ENCODE results near the gene POR. TPM values are rescaled to one million over a fixed set of nuclear protein-coding genes. Genes with fewer than 3 reads are reported as not detected.

POR gene
- total RNA-seq, 1 experiment from 2014 or later, result 205 TPM

DNA sequence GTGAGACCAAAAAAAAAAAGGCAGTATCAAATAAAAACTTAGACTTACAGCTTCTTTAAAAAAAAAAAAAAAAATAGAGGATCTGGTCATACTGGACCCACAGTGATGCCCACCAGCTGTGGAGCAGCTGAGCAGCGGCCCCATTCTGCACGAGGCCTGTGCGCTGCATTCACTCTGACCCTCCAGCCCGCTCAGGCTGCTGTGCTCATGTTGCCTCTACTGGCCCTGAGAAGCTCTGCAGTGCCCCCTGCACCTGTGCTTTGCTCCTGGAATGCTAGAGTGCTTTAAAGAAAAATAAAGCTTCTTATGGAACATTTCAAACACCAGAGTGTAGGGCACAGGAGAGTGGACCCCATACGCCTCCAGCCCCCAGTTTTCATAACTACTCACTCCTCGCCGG is 46.3 kb downstream of the POR start:
- CTCF ChIA-PET, result interaction anchor here (0.6 kb wide), 2 partner anchors 16 to 47 kb away, joined by 5 to 16 read pairs; no protein-coding TSS in a partner anchor
- H3K4me1 ChIP-seq (replicated peaks; ENCODE audit: insufficient read depth), result peaks cover 34% of the 10 kb centered on the region
- no peak overlapping the region for H3K4me3 ChIP-seq
- BruUV-seq (replicated peaks), result no TSS peak
- POLR2A ChIA-PET (ENCODE audit: unreplicated experiment), result interaction anchor here (0.6 kb wide), 1 partner anchor 52 kb away, joined by 21 read pairs; no protein-coding TSS in a partner anchor
- intact Hi-C loops (cut with micrococcal nuclease; ENCODE audit: unreplicated experiment), result no loop called here
- peaks cover 33% of the 10 kb centered on the region for H3F3A ChIP-seq (ENCODE audit: insufficient read depth, low read depth)
- no peak overlapping the region for H2AFZ ChIP-seq
- H3K79me2 ChIP-seq (ENCODE audit: low read depth), result no peaks in the 10 kb centered on the region
- no peaks in the 10 kb centered on the region for H3K9me2 ChIP-seq (ENCODE audit: insufficient read depth)
- peaks cover 3% of the 10 kb centered on the region for H3K9me3 ChIP-seq (ENCODE audit: insufficient read depth, low read depth)
- DNase-seq, result no peak
- TF ChIP-seq EZH2 (IDR thresholded peaks at IDR 0.05; ENCODE audit: low read depth), result no peak
- TF ChIP-seq, protein P1, sequence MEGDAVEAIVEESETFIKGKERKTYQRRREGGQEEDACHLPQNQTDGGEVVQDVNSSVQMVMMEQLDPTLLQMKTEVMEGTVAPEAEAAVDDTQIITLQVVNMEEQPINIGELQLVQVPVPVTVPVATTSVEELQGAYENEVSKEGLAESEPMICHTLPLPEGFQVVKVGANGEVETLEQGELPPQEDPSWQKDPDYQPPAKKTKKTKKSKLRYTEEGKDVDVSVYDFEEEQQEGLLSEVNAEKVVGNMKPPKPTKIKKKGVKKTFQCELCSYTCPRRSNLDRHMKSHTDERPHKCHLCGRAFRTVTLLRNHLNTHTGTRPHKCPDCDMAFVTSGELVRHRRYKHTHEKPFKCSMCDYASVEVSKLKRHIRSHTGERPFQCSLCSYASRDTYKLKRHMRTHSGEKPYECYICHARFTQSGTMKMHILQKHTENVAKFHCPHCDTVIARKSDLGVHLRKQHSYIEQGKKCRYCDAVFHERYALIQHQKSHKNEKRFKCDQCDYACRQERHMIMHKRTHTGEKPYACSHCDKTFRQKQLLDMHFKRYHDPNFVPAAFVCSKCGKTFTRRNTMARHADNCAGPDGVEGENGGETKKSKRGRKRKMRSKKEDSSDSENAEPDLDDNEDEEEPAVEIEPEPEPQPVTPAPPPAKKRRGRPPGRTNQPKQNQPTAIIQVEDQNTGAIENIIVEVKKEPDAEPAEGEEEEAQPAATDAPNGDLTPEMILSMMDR (conservative IDR thresholded peaks at IDR 0.05), result no peak
- 0 out of 2 replicates have a peak, but pooled peaks cover 2% of the 10 kb centered on the region for H3K36me3 ChIP-seq (ENCODE audit: low read depth)
- no peak overlapping the region for H3K27ac ChIP-seq
- no peak overlapping the region for H3K4me2 ChIP-seq
- no peaks in the 10 kb centered on the region for H4K20me1 ChIP-seq (ENCODE audit: insufficient read depth)
- no peaks in the 10 kb centered on the region for H3K27me3 ChIP-seq (ENCODE audit: insufficient read depth, low read depth)

DNA sequence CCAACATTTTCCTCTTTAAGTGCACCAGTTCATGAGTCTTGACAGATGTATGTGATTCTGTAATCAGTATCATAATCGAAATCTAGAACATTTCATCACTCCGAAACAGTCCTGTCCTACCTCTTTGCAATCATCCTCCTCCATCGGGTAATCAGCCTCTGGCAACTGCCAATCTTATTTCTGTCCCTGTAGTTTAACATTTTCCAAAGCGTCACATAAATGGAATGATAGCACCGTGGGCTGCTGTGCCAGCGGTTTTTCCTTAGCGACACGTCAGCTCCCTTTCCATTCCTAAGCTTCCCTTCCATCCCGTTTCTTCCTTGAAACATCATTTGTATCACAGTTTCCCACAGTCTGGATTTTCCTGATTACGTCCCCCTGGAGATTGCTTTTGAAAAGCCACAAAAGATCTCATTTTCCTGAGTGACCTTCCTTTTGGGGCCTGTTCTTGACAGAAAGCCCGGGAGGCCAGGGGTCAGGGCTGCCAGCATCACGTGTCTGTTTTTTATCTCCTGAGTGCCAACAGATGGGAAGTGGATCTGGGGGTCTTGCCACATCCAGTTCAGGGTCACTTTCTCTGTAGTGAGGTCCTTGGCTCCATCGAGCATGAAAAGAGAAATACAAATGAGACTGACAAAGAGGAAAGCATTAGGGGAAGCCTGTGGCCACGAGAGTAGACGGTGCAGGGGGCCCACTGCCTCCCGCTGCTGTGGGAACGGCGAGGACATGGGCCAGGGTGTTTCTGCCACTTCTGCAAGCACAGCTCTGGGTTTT is 47.8 kb downstream of the POR start:
- POLR2A ChIA-PET (ENCODE audit: unreplicated experiment), result no interaction called here
- H2AFZ ChIP-seq, result no peak overlapping the region

DNA sequence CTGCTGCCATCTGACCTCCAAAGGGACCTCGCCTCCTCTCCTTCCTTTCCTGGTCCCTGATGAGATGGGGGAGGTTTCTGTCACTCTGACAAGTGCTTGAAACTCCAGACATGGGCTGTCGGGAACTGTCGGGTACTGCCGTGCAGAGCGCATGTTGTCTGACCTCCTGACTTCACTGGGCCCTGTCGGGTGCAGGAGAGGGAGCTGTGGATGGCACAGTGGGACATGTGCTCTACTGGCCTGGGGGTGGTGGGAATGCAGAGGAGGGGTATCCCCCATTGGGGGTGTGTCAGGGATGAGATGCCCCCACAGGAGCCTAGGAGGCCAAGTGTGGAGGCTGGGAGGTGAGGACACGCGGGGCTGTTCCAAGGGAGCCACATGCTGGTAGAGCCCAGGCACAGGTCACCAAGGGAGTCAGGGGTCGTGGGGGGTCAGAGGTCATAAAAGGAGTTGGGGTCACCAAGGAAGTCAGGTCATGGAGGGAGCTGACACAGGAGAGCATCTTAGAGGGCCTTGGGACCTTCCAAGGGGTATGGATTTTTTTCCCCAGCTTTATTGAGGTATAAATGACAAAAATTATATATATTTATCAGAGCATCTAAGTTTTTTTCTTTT is 48.5 kb downstream of the POR start:
- Histone ChIP-seq H3K9me2 (ENCODE audit: insufficient read depth) (no peaks in the 10 kb centered on the region), H3K27me3 (ENCODE audit: insufficient read depth, low read depth) (no peaks in the 10 kb centered on the region), H3F3A (ENCODE audit: insufficient read depth, low read depth) (peaks cover 13% of the 10 kb centered on the region), H3K4me1 (replicated peaks; ENCODE audit: insufficient read depth) (peaks cover 14% of the 10 kb centered on the region), H3K4me2 (no peak overlapping the region), H3K9me3 (ENCODE audit: insufficient read depth, low read depth) (no peaks in the 10 kb centered on the region), H3K36me3 (ENCODE audit: low read depth) (no peaks in the 10 kb centered on the region), H3K27ac (no peak overlapping the region), H3K4me3 (no peak overlapping the region), H4K20me1 (ENCODE audit: insufficient read depth) (no peaks in the 10 kb centered on the region), H3K79me2 (ENCODE audit: low read depth) (no peaks in the 10 kb centered on the region), H2AFZ (no peak overlapping the region)
- no peak for TF ChIP-seq EZH2 (IDR thresholded peaks at IDR 0.05; ENCODE audit: low read depth)
- TF ChIP-seq, protein P1 (conservative IDR thresholded peaks at IDR 0.05), result no peak
- POLR2A ChIA-PET (ENCODE audit: unreplicated experiment), result no interaction called here
- CTCF ChIA-PET, result no interaction called here
- DNase-seq, result no peak
- intact Hi-C loops (cut with micrococcal nuclease; ENCODE audit: unreplicated experiment), result no loop called here
- no TSS peak for BruUV-seq (replicated peaks)

More for the DNA sequence above, 47.8 kb downstream of the POR start:
- Histone ChIP-seq H3K4me1 (replicated peaks; ENCODE audit: insufficient read depth) (peaks cover 21% of the 10 kb centered on the region), H3F3A (ENCODE audit: insufficient read depth, low read depth) (peaks cover 20% of the 10 kb centered on the region), H4K20me1 (ENCODE audit: insufficient read depth) (no peaks in the 10 kb centered on the region), H3K27ac (no peak overlapping the region), H3K79me2 (ENCODE audit: low read depth) (no peaks in the 10 kb centered on the region), H3K4me3 (no peak overlapping the region), H3K9me3 (ENCODE audit: insufficient read depth, low read depth) (no peaks in the 10 kb centered on the region), H3K4me2 (no peak overlapping the region), H3K9me2 (ENCODE audit: insufficient read depth) (no peaks in the 10 kb centered on the region), H3K27me3 (ENCODE audit: insufficient read depth, low read depth) (no peaks in the 10 kb centered on the region), H3K36me3 (ENCODE audit: low read depth) (no peaks in the 10 kb centered on the region)
- CTCF ChIA-PET, result no interaction called here
- BruUV-seq (replicated peaks), result no TSS peak
- intact Hi-C loops (cut with micrococcal nuclease; ENCODE audit: unreplicated experiment), result no loop called here
- DNase-seq, result no peak
- no peak for TF ChIP-seq EZH2 (IDR thresholded peaks at IDR 0.05; ENCODE audit: low read depth)
- TF ChIP-seq, protein P1 (conservative IDR thresholded peaks at IDR 0.05), result no peak

All from PC-9 (cell line).